ENCODE measurements around the gene CNTN4.

The CNTN4 gene

GRCh38 chr3:2360815-2361214 is 262.1 kb downstream of the CNTN4 start:
- Histone ChIP-seq H3K4me2 (no peak overlapping the region), H4K20me1 (ENCODE audit: insufficient read depth) (no peaks in the 10 kb centered on the region), H3K79me2 (ENCODE audit: insufficient read depth, low read depth) (no peaks in the 10 kb centered on the region), H3K4me3 (IDR thresholded peaks at IDR 0.05; ENCODE audit: insufficient read depth, low read depth, low read length) (no peak overlapping the region), H2AFZ (ENCODE audit: low read depth) (no peak overlapping the region), H3K4me1 (ENCODE audit: low read depth, poor library complexity, severe bottlenecking) (no peaks in the 10 kb centered on the region), H3K27ac (no peak overlapping the region), H3K9ac (no peak overlapping the region), H3K27me3 (ENCODE audit: insufficient read depth, low read depth) (no peaks in the 10 kb centered on the region), H3K36me3 (ENCODE audit: insufficient read depth) (no peaks in the 10 kb centered on the region)
- no peak for TF ChIP-seq CTCF (conservative IDR thresholded peaks at IDR 0.05; ENCODE audit: low read depth, low read length)

GRCh38 chr3:2362122-2362521 is 263.5 kb downstream of the CNTN4 start:
- Histone ChIP-seq H3K4me3 (IDR thresholded peaks at IDR 0.05; ENCODE audit: insufficient read depth, low read depth, low read length) (no peak overlapping the region), H3K36me3 (ENCODE audit: insufficient read depth) (no peaks in the 10 kb centered on the region), H3K4me1 (ENCODE audit: low read depth, poor library complexity, severe bottlenecking) (no peaks in the 10 kb centered on the region), H2AFZ (ENCODE audit: low read depth) (no peak overlapping the region), H3K27me3 (ENCODE audit: insufficient read depth, low read depth) (no peaks in the 10 kb centered on the region), H3K4me2 (no peak overlapping the region), H3K79me2 (ENCODE audit: insufficient read depth, low read depth) (no peaks in the 10 kb centered on the region), H3K27ac (no peak overlapping the region), H3K9ac (no peak overlapping the region), H4K20me1 (ENCODE audit: insufficient read depth) (no peaks in the 10 kb centered on the region)
- TF ChIP-seq CTCF (conservative IDR thresholded peaks at IDR 0.05; ENCODE audit: low read depth, low read length), result no peak

- no peaks in the 10 kb centered on the region for H3K36me3 ChIP-seq (ENCODE audit: insufficient read depth)
- no peaks in the 10 kb centered on the region for H3K79me2 ChIP-seq (ENCODE audit: insufficient read depth, low read depth)
- H4K20me1 ChIP-seq (ENCODE audit: insufficient read depth), result no peaks in the 10 kb centered on the region
- H3K27ac ChIP-seq, result no peak overlapping the region
- H3K4me3 ChIP-seq (IDR thresholded peaks at IDR 0.05; ENCODE audit: insufficient read depth, low read depth, low read length), result no peak overlapping the region
- TF ChIP-seq CTCF (conservative IDR thresholded peaks at IDR 0.05; ENCODE audit: low read depth, low read length), result no peak
- no peaks in the 10 kb centered on the region for H3K4me1 ChIP-seq (ENCODE audit: low read depth, poor library complexity, severe bottlenecking)
- no peaks in the 10 kb centered on the region for H3K27me3 ChIP-seq (ENCODE audit: insufficient read depth, low read depth)
- no peak overlapping the region for H3K4me2 ChIP-seq
- H2AFZ ChIP-seq (ENCODE audit: low read depth), result no peak overlapping the region
- no peak overlapping the region for H3K9ac ChIP-seq
Measured at GRCh38 chr3:2363854-2364253, 265.2 kb downstream of the CNTN4 start.

GRCh38 chr3:2370317-2370716 is 271.7 kb downstream of the CNTN4 start:
- Histone ChIP-seq H3K9ac (no peak overlapping the region), H4K20me1 (ENCODE audit: insufficient read depth) (no peaks in the 10 kb centered on the region), H3K4me1 (ENCODE audit: low read depth, poor library complexity, severe bottlenecking) (no peaks in the 10 kb centered on the region), H3K27ac (no peak overlapping the region), H3K79me2 (ENCODE audit: insufficient read depth, low read depth) (no peaks in the 10 kb centered on the region), H3K4me2 (no peak overlapping the region), H3K36me3 (ENCODE audit: insufficient read depth) (no peaks in the 10 kb centered on the region), H3K27me3 (ENCODE audit: insufficient read depth, low read depth) (no peaks in the 10 kb centered on the region), H3K4me3 (IDR thresholded peaks at IDR 0.05; ENCODE audit: insufficient read depth, low read depth, low read length) (no peak overlapping the region), H2AFZ (ENCODE audit: low read depth) (no peak overlapping the region)
- TF ChIP-seq CTCF (conservative IDR thresholded peaks at IDR 0.05; ENCODE audit: low read depth, low read length), result no peak

GRCh38 chr3:2372306-2372705 is 273.6 kb downstream of the CNTN4 start:
- Histone ChIP-seq H4K20me1 (ENCODE audit: insufficient read depth) (no peaks in the 10 kb centered on the region), H3K4me2 (no peak overlapping the region), H3K27ac (no peak overlapping the region), H3K4me3 (IDR thresholded peaks at IDR 0.05; ENCODE audit: insufficient read depth, low read depth, low read length) (no peak overlapping the region), H3K4me1 (ENCODE audit: low read depth, poor library complexity, severe bottlenecking) (no peaks in the 10 kb centered on the region), H3K9ac (no peak overlapping the region), H3K27me3 (ENCODE audit: insufficient read depth, low read depth) (no peaks in the 10 kb centered on the region), H3K79me2 (ENCODE audit: insufficient read depth, low read depth) (no peaks in the 10 kb centered on the region), H2AFZ (ENCODE audit: low read depth) (no peak overlapping the region), H3K36me3 (ENCODE audit: insufficient read depth) (no peaks in the 10 kb centered on the region)
- no peak for TF ChIP-seq CTCF (conservative IDR thresholded peaks at IDR 0.05; ENCODE audit: low read depth, low read length)

Measured in KMS-11 (cell line).